Measurements from ENCODE around the gene MS4A6E.

DNA sequence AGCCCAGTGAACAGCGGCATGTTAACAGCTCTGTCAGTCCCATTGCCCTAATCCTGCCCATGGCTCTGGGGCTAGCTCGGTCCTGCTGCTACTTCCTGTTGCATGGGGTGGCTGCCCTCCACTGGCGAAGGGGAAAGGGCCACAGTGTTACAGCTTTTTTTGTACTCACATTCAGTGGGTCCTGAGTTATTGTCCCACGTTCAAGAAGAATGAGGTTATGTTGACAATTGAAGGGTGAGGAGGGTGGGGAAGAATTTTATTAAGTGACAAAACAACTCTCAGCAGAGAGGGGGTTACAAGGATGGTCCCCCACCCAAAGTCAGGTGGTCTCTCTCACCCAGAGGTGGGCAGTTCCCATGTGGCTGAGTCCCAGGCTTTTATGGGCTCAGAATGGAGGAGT, 33.6 kb downstream of the MS4A6E start:
- TF ChIP-seq CREB1 (IDR thresholded peaks at IDR 0.05; ENCODE audit: low read depth) (no peak), EP300 (IDR thresholded peaks at IDR 0.05; ENCODE audit: borderline replicate concordance) (no peak), EGR1 (IDR thresholded peaks at IDR 0.05) (no peak), YY1 (IDR thresholded peaks at IDR 0.05; ENCODE audit: low read depth) (no peak), RAD21 (IDR thresholded peaks at IDR 0.05; ENCODE audit: low read depth) (no peak), TCF12 (IDR thresholded peaks at IDR 0.05; ENCODE audit: low read depth) (no peak), NFIC (IDR thresholded peaks at IDR 0.05) (no peak), TAF1 (IDR thresholded peaks at IDR 0.05; ENCODE audit: low read depth) (no peak)
- TF ChIP-seq, protein P1, sequence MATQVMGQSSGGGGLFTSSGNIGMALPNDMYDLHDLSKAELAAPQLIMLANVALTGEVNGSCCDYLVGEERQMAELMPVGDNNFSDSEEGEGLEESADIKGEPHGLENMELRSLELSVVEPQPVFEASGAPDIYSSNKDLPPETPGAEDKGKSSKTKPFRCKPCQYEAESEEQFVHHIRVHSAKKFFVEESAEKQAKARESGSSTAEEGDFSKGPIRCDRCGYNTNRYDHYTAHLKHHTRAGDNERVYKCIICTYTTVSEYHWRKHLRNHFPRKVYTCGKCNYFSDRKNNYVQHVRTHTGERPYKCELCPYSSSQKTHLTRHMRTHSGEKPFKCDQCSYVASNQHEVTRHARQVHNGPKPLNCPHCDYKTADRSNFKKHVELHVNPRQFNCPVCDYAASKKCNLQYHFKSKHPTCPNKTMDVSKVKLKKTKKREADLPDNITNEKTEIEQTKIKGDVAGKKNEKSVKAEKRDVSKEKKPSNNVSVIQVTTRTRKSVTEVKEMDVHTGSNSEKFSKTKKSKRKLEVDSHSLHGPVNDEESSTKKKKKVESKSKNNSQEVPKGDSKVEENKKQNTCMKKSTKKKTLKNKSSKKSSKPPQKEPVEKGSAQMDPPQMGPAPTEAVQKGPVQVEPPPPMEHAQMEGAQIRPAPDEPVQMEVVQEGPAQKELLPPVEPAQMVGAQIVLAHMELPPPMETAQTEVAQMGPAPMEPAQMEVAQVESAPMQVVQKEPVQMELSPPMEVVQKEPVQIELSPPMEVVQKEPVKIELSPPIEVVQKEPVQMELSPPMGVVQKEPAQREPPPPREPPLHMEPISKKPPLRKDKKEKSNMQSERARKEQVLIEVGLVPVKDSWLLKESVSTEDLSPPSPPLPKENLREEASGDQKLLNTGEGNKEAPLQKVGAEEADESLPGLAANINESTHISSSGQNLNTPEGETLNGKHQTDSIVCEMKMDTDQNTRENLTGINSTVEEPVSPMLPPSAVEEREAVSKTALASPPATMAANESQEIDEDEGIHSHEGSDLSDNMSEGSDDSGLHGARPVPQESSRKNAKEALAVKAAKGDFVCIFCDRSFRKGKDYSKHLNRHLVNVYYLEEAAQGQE (IDR thresholded peaks at IDR 0.05; ENCODE audit: low read depth): no peak
- TF ChIP-seq, protein P2, sequence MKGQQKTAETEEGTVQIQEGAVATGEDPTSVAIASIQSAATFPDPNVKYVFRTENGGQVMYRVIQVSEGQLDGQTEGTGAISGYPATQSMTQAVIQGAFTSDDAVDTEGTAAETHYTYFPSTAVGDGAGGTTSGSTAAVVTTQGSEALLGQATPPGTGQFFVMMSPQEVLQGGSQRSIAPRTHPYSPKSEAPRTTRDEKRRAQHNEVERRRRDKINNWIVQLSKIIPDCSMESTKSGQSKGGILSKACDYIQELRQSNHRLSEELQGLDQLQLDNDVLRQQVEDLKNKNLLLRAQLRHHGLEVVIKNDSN (IDR thresholded peaks at IDR 0.05): no peak

Measured in Ishikawa (cell line).